Adrenal gland (tissue), 12 donors: ENCODE data around the gene MAP1B. TPM values are rescaled to one million over a fixed set of nuclear protein-coding genes. Genes with fewer than 3 reads are reported as not detected.

ENCODE experiments used
- DNase-seq, 7 donors: peaks; one replicate each; pipeline ENCODE4 v3.0.0-alpha.2; 2019 to 2020
- H3K27ac ChIP-seq, 5 donors: fragments of 200-600 bp; sonication (generic) in 4 of 5; 1 replicate in 3 of 5; 2 replicates in 2 of 5; pipeline versions ENCODE4 v1.5.1 to v1.8.0; 2016 to 2020; ENCODE audit warnings: mild to moderate bottlenecking in 1 of 5
- H3K27me3 ChIP-seq: fragments of 200-600 bp; 2 replicates; pipeline ENCODE4 v1.8.0; 2021
- H3K36me3 ChIP-seq, 2 donors: fragments of 200-600 bp; replicated peaks in 1 of 2; 1 replicate in 1 of 2; 2 replicates in 1 of 2; pipeline versions ENCODE4 v1.5.1 to v1.8.0; 2018 to 2022
- H3K4me1 ChIP-seq, 2 donors: fragments of 200-600 bp; replicated peaks in 1 of 2; 1 replicate in 1 of 2; 2 replicates in 1 of 2; pipeline versions ENCODE4 v1.5.1 to v1.8.0; 2018 to 2021
- H3K4me3 ChIP-seq, 4 donors: fragments of 200-600 bp; sonication (generic) in 3 of 4; one replicate each; pipeline ENCODE4 v1.5.1; 2016 to 2018
- H3K9me3 ChIP-seq, 3 donors: fragments of 200-600 bp; sonication (generic) in 1 of 3; replicated peaks in 1 of 3; 1 replicate in 2 of 3; 2 replicates in 1 of 3; pipeline versions ENCODE4 v1.5.1 to v1.8.0; 2016 to 2021
- POLR2A ChIP-seq, 2 donors: fragments of 450-650 bp; IDR thresholded peaks; one replicate each; pipeline ENCODE4 v1.6.1; 2017; ENCODE audit warnings: antibody characterized with exemption in 2 of 2, mild to moderate bottlenecking in 2 of 2, moderate library complexity in 1 of 2
- WGBS, 4 donors: extraction: QIAGEN DNeasy Blood & Tissue Kit in 2 of 4; methylation state at CpG; one replicate each; pipeline versions ENCODE4 v1.1.5 to v1.1.7; 2013 to 2017; 5-methylcytosine and 5-hydroxymethylcytosine counted together
- intact Hi-C, 2 donors: fragments of 100-400 bp; cut with DNase I; formaldehyde crosslinking; loops; one replicate each; pipeline versions ENCODE4 v1.14.1 to v1.15.0; 2022 to 2023
- microRNA-seq, 3 donors: library from miRNA; unstranded; fragments of <30 nt; microRNA quantifications; one replicate each; pipeline ENCODE4, GENCODE V29; 2017 to 2020
- polyA plus RNA-seq, 3 donors: library from polyadenylated mRNA; stranded (reverse); fragments of 200-250 nt in 2 of 3; fragments of 350-450 nt in 1 of 3; fragmentation: Illumina TruSeq in 1 of 3; extraction: RNeasy Lipid Tissue Mini Kit (QIAGEN cat#74804) in 1 of 3; gene quantifications; one replicate each; pipeline ENCODE4 v1.2.3, GENCODE V29; 2013 to 2014
- small RNA-seq, 2 donors: library from RNA; depleted of rRNA; stranded (forward); fragments of <200 nt; gene quantifications; one replicate each; pipeline ENCODE3, GENCODE V24; 2016
- total RNA-seq, 9 donors: library from RNA; depleted of rRNA in 4 of 9; stranded (reverse); fragments of >200 nt in 4 of 9; fragments of 120-200 nt in 1 of 9; fragmentation: NEBNext Ultra II Directional in 1 of 9; extraction: Animal tissue kit (Norgen Biotek cat#: 25700) in 1 of 9; gene quantifications; one replicate each; pipeline versions ENCODE4 v1.1.0 to v1.2.4, GENCODE V29; 2013 to 2023
- TF ChIP-seq, protein P1 (sequence below), 6 experiments: fragments of 450-650 bp in 4 of 6; fragments of 200-600 bp in 2 of 6; sonication (generic) in 1 of 6; IDR thresholded peaks; 1 replicate in 5 of 6; 2 replicates in 1 of 6; pipeline versions ENCODE4 v1.5.1 to v1.8.0; 2016 to 2021; ENCODE audit warnings: antibody characterized with exemption in 6 of 6, mild to moderate bottlenecking in 2 of 6, moderate library complexity in 1 of 6
- donor health status: healthy with polysubstance abuse.
- donor health status: Bipolar disorder and iron deficiency.
- donor health status: DM: yes; HTN: yes; CAD: no.
- donor health status: DM: no; HTN: no; CAD: no.
- donor health status: DM: no; HTN: no; CAD: no.
- donor health status: DM: yes; HTN: yes; CAD: no.

Gene MAP1B
- total and polyA plus RNA-seq, 12 donors: 11.5 to 258 (median 67.5) TPM

DNA sequence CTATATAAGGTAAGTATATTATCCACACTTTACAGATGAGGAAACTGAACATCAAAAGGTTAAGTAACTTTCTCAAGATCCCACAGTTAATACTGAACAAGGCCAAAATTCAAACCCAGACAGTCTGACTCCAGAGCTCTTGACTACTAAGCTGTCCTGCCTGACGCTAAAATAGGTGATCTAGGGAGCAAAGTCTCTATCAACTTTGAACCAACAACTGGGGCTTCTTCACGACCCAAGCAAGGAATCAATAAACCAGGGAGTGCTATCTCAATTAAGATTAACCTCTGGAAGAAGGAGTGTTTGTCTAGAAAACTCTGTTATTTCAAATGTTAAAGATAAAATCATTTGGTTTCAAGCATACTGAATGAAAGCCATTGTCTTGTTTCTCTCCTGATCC lies 148.4 kb downstream of the MAP1B start:
- no peaks in the 10 kb centered on the region for H3K36me3 ChIP-seq
- intact Hi-C loops: no loop called here
- 91 to 97% (median 94%) methylated on average over 2 of the region's 2 CpGs for whole genome bisulfite sequencing, 4 donors
- no peak for DNase-seq
- no peaks in the 10 kb centered on the region for H3K27me3 ChIP-seq
- peaks cover 0 to 8% of the 10 kb centered on the region in 2 donors for H3K4me1 ChIP-seq
- TF ChIP-seq, protein P1, sequence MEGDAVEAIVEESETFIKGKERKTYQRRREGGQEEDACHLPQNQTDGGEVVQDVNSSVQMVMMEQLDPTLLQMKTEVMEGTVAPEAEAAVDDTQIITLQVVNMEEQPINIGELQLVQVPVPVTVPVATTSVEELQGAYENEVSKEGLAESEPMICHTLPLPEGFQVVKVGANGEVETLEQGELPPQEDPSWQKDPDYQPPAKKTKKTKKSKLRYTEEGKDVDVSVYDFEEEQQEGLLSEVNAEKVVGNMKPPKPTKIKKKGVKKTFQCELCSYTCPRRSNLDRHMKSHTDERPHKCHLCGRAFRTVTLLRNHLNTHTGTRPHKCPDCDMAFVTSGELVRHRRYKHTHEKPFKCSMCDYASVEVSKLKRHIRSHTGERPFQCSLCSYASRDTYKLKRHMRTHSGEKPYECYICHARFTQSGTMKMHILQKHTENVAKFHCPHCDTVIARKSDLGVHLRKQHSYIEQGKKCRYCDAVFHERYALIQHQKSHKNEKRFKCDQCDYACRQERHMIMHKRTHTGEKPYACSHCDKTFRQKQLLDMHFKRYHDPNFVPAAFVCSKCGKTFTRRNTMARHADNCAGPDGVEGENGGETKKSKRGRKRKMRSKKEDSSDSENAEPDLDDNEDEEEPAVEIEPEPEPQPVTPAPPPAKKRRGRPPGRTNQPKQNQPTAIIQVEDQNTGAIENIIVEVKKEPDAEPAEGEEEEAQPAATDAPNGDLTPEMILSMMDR (IDR thresholded peaks at IDR 0.05): no peak
- TF ChIP-seq POLR2A (IDR thresholded peaks at IDR 0.05): no peak
- H3K9me3 ChIP-seq: no peaks in the 10 kb centered on the region
- no peak overlapping the region for H3K4me3 ChIP-seq
- no peak overlapping the region for H3K27ac ChIP-seq

DNA sequence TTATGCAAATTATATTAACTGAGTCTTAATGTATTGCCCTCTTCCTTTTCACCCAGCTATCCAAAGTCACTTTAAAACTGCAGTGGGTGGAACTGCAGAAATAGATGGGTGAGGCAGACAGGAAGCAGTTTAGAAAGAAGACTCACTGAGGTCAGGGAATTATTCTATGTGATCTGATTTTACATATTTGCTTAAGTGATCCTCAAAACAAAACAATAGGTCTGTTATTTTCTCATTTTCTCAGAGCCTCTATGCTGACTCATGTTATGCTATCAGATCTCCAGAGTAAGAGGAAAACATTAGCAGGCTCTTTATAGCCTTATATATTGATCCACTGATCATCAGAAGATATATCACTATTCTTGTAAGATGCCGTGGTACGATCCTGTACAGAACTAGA lies 149.3 kb downstream of the MAP1B start:
- H3K4me3 ChIP-seq: no peak overlapping the region
- no peak for DNase-seq
- H3K4me1 ChIP-seq: peaks cover 0 to 8% of the 10 kb centered on the region in 2 donors
- H3K36me3 ChIP-seq: no peaks in the 10 kb centered on the region
- H3K27me3 ChIP-seq: no peaks in the 10 kb centered on the region
- intact Hi-C loops: no loop called here
- WGBS, 4 donors: 91 to 98% (median 92%) methylated on average over 2 of the region's 2 CpGs
- no peaks in the 10 kb centered on the region for H3K9me3 ChIP-seq
- no peak overlapping the region for H3K27ac ChIP-seq
- TF ChIP-seq, protein P1 (IDR thresholded peaks at IDR 0.05): no peak
- no peak for TF ChIP-seq POLR2A (IDR thresholded peaks at IDR 0.05)

Small RNA genes within 50 kb of the gene (microRNA-seq; reads per million reads assigned to microRNA genes)
- gene MIR4803: 0 reads per million in 3 donors

Small RNA genes within 50 kb of the gene (small RNA-seq; reads per million reads assigned to genes)
- gene MIR4803: 0 reads per million in 2 donors

Other genes with a start within 250 kb of the MAP1B start
- gene MRPS27, start 212.8 kb downstream of the MAP1B start, total RNA-seq: 10 to 100 TPM; 61.1 to 91.9 (median 67.3) TPM
- 10 to 100 TPM; 20.8 to 92.8 (median 25.9) TPM for gene MRPS27, start 212.8 kb downstream of the MAP1B start, polyA plus RNA-seq
- 10 to 100 TPM; 11.9 to 20.6 (median 14.8) TPM for gene PTCD2, start 212.9 kb downstream of the MAP1B start, total RNA-seq
- 10 to 100 TPM in 1 of 3 donors, 1 to 10 TPM in 2; 1.7 to 18.0 (median 3.2) TPM for gene PTCD2, start 212.9 kb downstream of the MAP1B start, polyA plus RNA-seq